Epithelial cell of proximal tubule (primary cell): ENCODE data around the gene POU1F1. TPM values are rescaled to one million over a fixed set of nuclear protein-coding genes. Genes with fewer than 3 reads are reported as not detected.

Experiments
- DNase-seq: peaks from one replicate; pipeline ENCODE4 v3.0.0-alpha.2; 2011; ENCODE audit warnings: low read depth
- H3K4me3 ChIP-seq: 2 replicates; pipeline ENCODE4 v1.5.1; 2011; ENCODE audit warnings: low read depth, mild to moderate bottlenecking, low read length
- CTCF ChIP-seq: conservative IDR thresholded peaks from 2 replicates; pipeline ENCODE4 v1.5.1; 2012; ENCODE audit warnings: low read depth, mild to moderate bottlenecking, low read length
- total RNA-seq: library from RNA; depleted of rRNA; stranded (reverse); fragments of >200 nt; gene quantifications from 2 replicates; pipeline ENCODE4 v1.2.3, GENCODE V29; 2015

The POU1F1 gene
- total RNA-seq, 1 donor from 2014 or later, result not detected

DNA sequence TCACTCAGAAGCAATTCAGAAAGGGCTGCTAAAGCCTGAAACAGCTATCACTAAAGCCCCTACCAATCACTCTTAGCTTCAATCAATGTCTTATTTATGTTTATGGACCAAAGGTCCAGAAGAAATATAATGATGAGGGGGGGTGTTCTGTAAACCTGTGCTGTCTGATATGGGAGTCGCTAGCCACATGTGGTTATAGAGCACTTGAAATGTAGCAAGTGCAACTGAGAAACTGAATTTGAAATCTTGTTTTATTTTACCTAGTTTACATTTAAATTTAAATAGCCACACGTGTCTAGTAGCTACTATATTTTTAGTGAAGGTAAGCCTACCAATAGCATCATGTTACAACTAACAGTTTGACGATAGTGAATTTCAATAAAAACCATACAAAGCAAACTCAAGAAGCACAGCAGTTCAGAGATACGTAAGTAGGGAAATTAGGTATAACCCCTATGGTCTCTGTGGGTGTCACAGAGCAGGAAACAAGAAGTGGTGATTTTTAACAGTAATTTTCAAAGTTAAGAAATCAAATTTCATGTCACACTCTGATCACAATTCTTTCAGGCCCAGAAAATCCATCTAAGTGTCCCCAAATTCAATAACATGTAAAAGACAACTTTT lies 3.6 kb downstream of the POU1F1 start:
- DNase-seq, result no peak
- no peak for TF ChIP-seq CTCF
- H3K4me3 ChIP-seq, result no peak overlapping the region

- H3K4me3 ChIP-seq, result no peak overlapping the region
- DNase-seq, result no peak
- TF ChIP-seq CTCF, result no peak
These were observed 5.3 kb downstream of the POU1F1 start for GRCh38 chr3:87270908-87271700.

DNA sequence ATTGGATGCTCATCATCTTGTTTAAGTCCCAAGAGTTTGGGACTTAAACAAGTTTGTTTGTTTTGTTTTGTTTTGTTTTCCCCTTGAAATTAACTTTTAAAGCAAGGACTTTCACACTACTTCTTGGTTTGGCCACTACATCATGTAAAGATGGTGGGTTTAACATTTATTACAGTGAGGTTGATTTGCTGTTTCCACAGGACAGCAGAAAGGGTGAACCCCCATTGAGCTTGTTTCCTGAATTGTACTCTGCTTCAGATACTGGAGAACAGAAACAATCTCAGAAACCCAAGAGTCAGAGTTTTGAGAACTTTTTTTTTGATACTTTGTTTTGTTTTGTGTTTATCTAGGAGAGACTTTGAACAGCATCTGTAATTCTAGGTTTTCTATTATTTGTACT lies 6.7 kb downstream of the POU1F1 start:
- TF ChIP-seq CTCF, result no peak
- no peak overlapping the region for H3K4me3 ChIP-seq
- DNase-seq, result no peak

DNA sequence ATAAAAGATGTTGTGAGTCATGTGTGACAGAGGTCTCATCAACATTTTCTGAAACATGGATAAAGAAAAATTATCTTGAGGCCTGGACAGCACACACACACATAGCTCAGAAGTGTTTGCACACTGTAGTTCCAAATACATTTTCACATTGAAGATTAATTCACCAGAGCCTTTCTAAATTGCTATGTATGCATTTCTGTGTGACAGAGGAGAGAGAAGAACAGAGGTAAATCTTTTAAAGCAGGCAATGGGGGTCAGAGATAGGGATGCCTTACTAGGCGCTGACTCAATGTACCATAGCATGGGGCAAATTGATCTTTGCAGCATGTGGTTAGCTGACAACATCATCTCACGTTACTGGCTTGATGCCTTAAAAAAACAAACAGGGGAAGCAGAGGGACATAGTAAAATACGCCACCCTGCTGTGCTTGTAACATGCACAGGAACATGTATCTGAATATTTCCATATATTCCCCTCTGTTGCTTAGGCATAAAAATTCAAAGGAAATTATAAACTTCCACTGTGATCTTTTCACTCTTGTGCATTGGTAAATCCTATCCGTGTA lies 7.7 kb downstream of the POU1F1 start:
- DNase-seq, result no peak
- H3K4me3 ChIP-seq, result no peak overlapping the region
- no peak for TF ChIP-seq CTCF

GRCh38 chr3:87267953-87268645 lies 8.3 kb downstream of the POU1F1 start:
- H3K4me3 ChIP-seq, result no peak overlapping the region
- TF ChIP-seq CTCF, result no peak
- DNase-seq, result no peak

GRCh38 chr3:87261925-87262324 lies 14.5 kb downstream of the POU1F1 start:
- no peak for DNase-seq
- no peak for TF ChIP-seq CTCF
- no peak overlapping the region for H3K4me3 ChIP-seq
